ENCODE data around the gene TMCO2. TPM values are rescaled to one million over a fixed set of nuclear protein-coding genes. Genes with fewer than 3 reads are reported as not detected.

TMCO2 gene
- total RNA-seq, 2 donors from 2014 or later, result not detected

DNA sequence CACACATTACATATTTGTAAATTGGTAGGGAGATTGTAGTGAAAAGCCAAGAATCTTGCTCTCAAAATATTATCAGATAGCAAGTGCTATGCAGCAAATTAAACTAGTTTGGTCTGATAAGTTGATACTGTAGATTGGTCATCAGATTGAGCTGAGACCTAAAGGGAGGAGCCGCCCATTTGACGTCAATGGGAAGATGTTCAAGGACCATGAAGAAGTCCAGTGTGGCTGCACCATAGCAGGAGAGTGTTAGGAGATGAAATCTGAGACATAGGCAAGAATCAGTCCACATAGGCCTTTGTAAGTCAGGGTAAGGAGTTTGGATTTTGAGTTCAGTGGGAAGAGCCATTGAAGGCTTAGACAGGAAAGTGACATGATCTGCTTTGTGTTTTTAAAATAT lies 26.6 kb downstream of the TMCO2 start:
- 93 to 96% methylated on average over 2 of the region's 2 CpGs for WGBS, 2 experiments (ENCODE audit: insufficient coverage in 1 of 2, insufficient read length in 1 of 2)

GRCh38 chr1:40276122-40276521 lies 28.4 kb downstream of the TMCO2 start:
- Histone ChIP-seq H3K36me3 (ENCODE audit: control insufficient read depth, insufficient read depth, low read length) (peaks cover 74% of the 10 kb centered on the region), H3K27me3 (ENCODE audit: control insufficient read depth, insufficient read depth, low read length, poor library complexity, severe bottlenecking) (no peaks in the 10 kb centered on the region), H3K9me3 (ENCODE audit: control insufficient read depth, low read length) (no peaks in the 10 kb centered on the region), H3K4me1 (ENCODE audit: control insufficient read depth, insufficient read depth, low read length) (no peaks in the 10 kb centered on the region), H3K4me3 (ENCODE audit: low read length) (no peak overlapping the region), H3K9ac (ENCODE audit: extremely low read depth, low read length, poor library complexity, severe bottlenecking) (no peak overlapping the region), H3K27ac (ENCODE audit: low read depth, low read length) (no peak overlapping the region)
- Mint-ChIP-seq H3K4me3 (no peak overlapping the region), H3K27me3 (ENCODE audit: insufficient read depth) (no peaks in the 10 kb centered on the region), H3K36me3 (ENCODE audit: low read depth) (peaks cover 54% of the 10 kb centered on the region), H3K4me1 (no peaks in the 10 kb centered on the region), H3K9me3 (no peaks in the 10 kb centered on the region), H3K27ac (no peak overlapping the region)
- WGBS, 2 experiments (ENCODE audit: insufficient coverage in 1 of 2, insufficient read length in 1 of 2), result 93 to 96% methylated on average over 2 to 3 of the region's 3 CpGs
- TF ChIP-seq CTCF (conservative IDR thresholded peaks at IDR 0.05), result no peak
- no peak for DNase-seq

More for the DNA sequence above, 26.6 kb downstream of the TMCO2 start:
- Histone ChIP-seq H3K9me3 (ENCODE audit: control insufficient read depth, low read length) (no peaks in the 10 kb centered on the region), H3K27ac (ENCODE audit: low read depth, low read length) (no peak overlapping the region), H3K4me1 (ENCODE audit: control insufficient read depth, insufficient read depth, low read length) (no peaks in the 10 kb centered on the region), H3K4me3 (ENCODE audit: low read length) (no peak overlapping the region), H3K9ac (ENCODE audit: extremely low read depth, low read length, poor library complexity, severe bottlenecking) (no peak overlapping the region), H3K27me3 (ENCODE audit: control insufficient read depth, insufficient read depth, low read length, poor library complexity, severe bottlenecking) (no peaks in the 10 kb centered on the region), H3K36me3 (ENCODE audit: control insufficient read depth, insufficient read depth, low read length) (peaks cover 76% of the 10 kb centered on the region)
- H3K9me3 Mint-ChIP-seq, result no peaks in the 10 kb centered on the region
- no peak overlapping the region for H3K27ac Mint-ChIP-seq
- no peak for TF ChIP-seq CTCF (conservative IDR thresholded peaks at IDR 0.05)
- no peaks in the 10 kb centered on the region for H3K4me1 Mint-ChIP-seq
- peaks cover 63% of the 10 kb centered on the region for H3K36me3 Mint-ChIP-seq (ENCODE audit: low read depth)
- DNase-seq, result no peak
- no peaks in the 10 kb centered on the region for H3K27me3 Mint-ChIP-seq (ENCODE audit: insufficient read depth)
- H3K4me3 Mint-ChIP-seq, result no peak overlapping the region

- no peak for DNase-seq
- Histone ChIP-seq H3K27me3 (ENCODE audit: control insufficient read depth, insufficient read depth, low read length, poor library complexity, severe bottlenecking) (no peaks in the 10 kb centered on the region), H3K36me3 (ENCODE audit: control insufficient read depth, insufficient read depth, low read length) (peaks cover 61% of the 10 kb centered on the region), H3K4me3 (ENCODE audit: low read length) (no peak overlapping the region), H3K4me1 (ENCODE audit: control insufficient read depth, insufficient read depth, low read length) (no peaks in the 10 kb centered on the region), H3K27ac (ENCODE audit: low read depth, low read length) (no peak overlapping the region), H3K9me3 (ENCODE audit: control insufficient read depth, low read length) (no peaks in the 10 kb centered on the region), H3K9ac (ENCODE audit: extremely low read depth, low read length, poor library complexity, severe bottlenecking) (no peak overlapping the region)
- Mint-ChIP-seq H3K27ac (no peak overlapping the region), H3K4me3 (no peak overlapping the region), H3K4me1 (no peaks in the 10 kb centered on the region), H3K27me3 (ENCODE audit: insufficient read depth) (no peaks in the 10 kb centered on the region), H3K9me3 (no peaks in the 10 kb centered on the region), H3K36me3 (ENCODE audit: low read depth) (peaks cover 41% of the 10 kb centered on the region)
- TF ChIP-seq CTCF (conservative IDR thresholded peaks at IDR 0.05), result no peak
- WGBS, 2 experiments (ENCODE audit: insufficient coverage in 1 of 2, insufficient read length in 1 of 2), result 86 to 98% methylated on average over 1 to 2 of the region's 2 CpGs
These were observed 34.1 kb downstream of the TMCO2 start for GRCh38 chr1:40281853-40282252.

Measured in endodermal cell (in vitro differentiated cells).